LNCAP (cell line): Measurements from ENCODE around the gene INS.

ENCODE experiments used
- CTCF ChIP-seq: fragments of 450-650 bp; IDR thresholded peaks from 2 replicates; pipeline ENCODE4 v1.5.1; 2017; ENCODE audit warnings: mild to moderate bottlenecking

The INS gene

GRCh38 chr11:2164861-2165555 is 4.0 kb upstream of the INS start:
- no peak for TF ChIP-seq CTCF

- no peak for TF ChIP-seq CTCF
Observed at GRCh38 chr11:2164081-2164480, 3.1 kb upstream of the INS start.

- TF ChIP-seq CTCF = no peak
Observed at GRCh38 chr11:2163428-2163978, 2.5 kb upstream of the INS start.

- no peak for TF ChIP-seq CTCF
Observed at GRCh38 chr11:2159536-2160413, 1.2 kb downstream of the INS start.

- TF ChIP-seq CTCF = no peak
Observed at GRCh38 chr11:2158966-2159365, 2.0 kb downstream of the INS start.

GRCh38 chr11:2158296-2158737 is 2.7 kb downstream of the INS start:
- no peak for TF ChIP-seq CTCF

GRCh38 chr11:2157294-2158040 is 3.5 kb downstream of the INS start:
- TF ChIP-seq CTCF = no peak
